SK-N-SH (cell line): ENCODE measurements around the gene NEURL2. TPM values are rescaled to one million over a fixed set of nuclear protein-coding genes. Genes with fewer than 3 reads are reported as not detected.

Source experiments
- CTCF ChIA-PET: fragments of 300-600, 350-600 bp; formaldehyde crosslinking; extraction: SDS; loops from one replicate; lab custom pipeline; 2021; lab: Yijun Ruan, JAX
- POLR2A ChIA-PET: fragments of 350-600 bp; sonication (Branson Sonifier 250); formaldehyde crosslinking; extraction: SDS; loops from one replicate; lab custom pipeline; 2020; ENCODE audit warnings: antibody characterized with exemption, inconsistent platforms; lab: Yijun Ruan, JAX
- DNase-seq: peaks from one replicate; pipeline ENCODE4 v3.0.0; 2012
- H2AFZ ChIP-seq: fragments of 200-600 bp; sonication (generic); 2 replicates; pipeline ENCODE4 v1.8.1; 2016; ENCODE audit warnings: antibody characterized with exemption, mild to moderate bottlenecking, low read depth
- H3F3A ChIP-seq: fragments of 200-600 bp; sonication (generic); replicated peaks from 2 replicates; pipeline ENCODE3; 2016; ENCODE audit warnings: antibody characterized with exemption, mild to moderate bottlenecking; ENCODE audit not compliant: insufficient read depth
- H3K27ac ChIP-seq, 2 experiments: fragments of 200-500 bp in 1 of 2; fragments of 200-600 bp in 1 of 2; sonication (Bioruptor generic) in 1 of 2; sonication (generic), shearing (Covaris generic) in 1 of 2; 2 replicates each; pipeline versions ENCODE4 v1.5.1 to v1.6.1; 2014 to 2016; ENCODE audit warnings: low read depth in 2 of 2, inconsistent platforms in 1 of 2, low read length in 1 of 2, mild to moderate bottlenecking in 1 of 2, mixed read lengths in 1 of 2
- H3K27me3 ChIP-seq: fragments of 200-600 bp; sonication (generic), shearing (Covaris generic); 2 replicates; pipeline ENCODE4 v1.6.1; 2016; ENCODE audit warnings: mixed run types; ENCODE audit not compliant: insufficient read depth
- H3K36me3 ChIP-seq, 2 experiments: fragments of 200-500 bp in 1 of 2; fragments of 200-600 bp in 1 of 2; sonication (Bioruptor generic) in 1 of 2; sonication (generic) in 1 of 2; replicated peaks in 1 of 2; 2 replicates each; pipeline versions ENCODE3 to v1.5.1; 2014 to 2016; ENCODE audit warnings: low read length in 1 of 2, mild to moderate bottlenecking in 1 of 2; ENCODE audit not compliant: insufficient read depth in 2 of 2, control insufficient read depth in 1 of 2
- H3K4me1 ChIP-seq, 2 experiments: fragments of 200-500 bp in 1 of 2; fragments of 200-600 bp in 1 of 2; sonication (Bioruptor generic) in 1 of 2; sonication (generic), shearing (Covaris generic) in 1 of 2; 2 replicates each; pipeline versions ENCODE4 v1.5.1 to v1.6.1; 2014 to 2016; ENCODE audit warnings: low read depth in 1 of 2, low read length in 1 of 2, mixed run types in 1 of 2; ENCODE audit not compliant: insufficient read depth in 2 of 2, control insufficient read depth in 1 of 2
- H3K4me2 ChIP-seq: fragments of 200-600 bp; sonication (generic), shearing (Covaris generic); 2 replicates; pipeline ENCODE4 v1.6.1; 2017; ENCODE audit warnings: mixed run types
- H3K4me3 ChIP-seq, 2 experiments: fragments of 200-500 bp in 1 of 2; fragments of 200-600 bp in 1 of 2; sonication (Bioruptor generic) in 1 of 2; sonication (generic), shearing (Covaris generic) in 1 of 2; 2 replicates each; pipeline versions ENCODE4 v1.5.1 to v1.8.1; 2014 to 2016; ENCODE audit warnings: low read depth in 2 of 2, inconsistent platforms in 1 of 2, low read length in 1 of 2, mild to moderate bottlenecking in 1 of 2, mixed read lengths in 1 of 2, moderate library complexity in 1 of 2
- H3K79me2 ChIP-seq: fragments of 200-600 bp; sonication (generic); 2 replicates; pipeline ENCODE4 v1.8.1; 2017; ENCODE audit warnings: mild to moderate bottlenecking; ENCODE audit not compliant: insufficient read depth
- H3K9ac ChIP-seq: fragments of 200-600 bp; sonication (generic); 2 replicates; pipeline ENCODE4 v1.6.1; 2017; ENCODE audit warnings: mixed run types
- H3K9me2 ChIP-seq: fragments of 200-600 bp; sonication (generic); 2 replicates; pipeline ENCODE4 v1.6.1; 2017; ENCODE audit warnings: mixed run types
- H3K9me3 ChIP-seq: fragments of 200-600 bp; sonication (generic); 2 replicates; pipeline ENCODE4 v1.6.1; 2017; ENCODE audit warnings: mixed run types, mild to moderate bottlenecking, moderate library complexity
- H4K20me1 ChIP-seq: fragments of 200-600 bp; sonication (generic); 2 replicates; pipeline ENCODE4 v1.6.1; 2017; ENCODE audit warnings: mild to moderate bottlenecking, mixed run types; ENCODE audit not compliant: insufficient read depth
- CHD2 ChIP-seq: fragments of 150-350 bp; IDR thresholded peaks from 2 replicates; pipeline ENCODE4 v1.6.1; 2018; ENCODE audit warnings: low read length; ENCODE audit not compliant: partially characterized antibody
- EZH2phosphoT487 ChIP-seq: fragments of 200-600 bp; sonication (generic); IDR thresholded peaks from 2 replicates; pipeline ENCODE4 v1.6.1; 2017; ENCODE audit warnings: low read depth, mixed run types, mild to moderate bottlenecking, antibody characterized with exemption, moderate library complexity, borderline replicate concordance
- FOXJ3 ChIP-seq: sonication (generic); formaldehyde crosslinking; IDR thresholded peaks from 2 replicates; pipeline ENCODE4 v1.5.1; 2020; ENCODE audit warnings: mild to moderate bottlenecking, missing genetic modification reagents
- MXI1 ChIP-seq: IDR thresholded peaks from 2 replicates; pipeline ENCODE4 v1.6.1; 2012; ENCODE audit warnings: mild to moderate bottlenecking, low read depth, low read length, improper control_type of control experiment
- NRF1 ChIP-seq: IDR thresholded peaks from 2 replicates; pipeline ENCODE4 v1.6.1; 2012; ENCODE audit warnings: low read depth, mild to moderate bottlenecking, low read length
- POLR2AphosphoS5 ChIP-seq: IDR thresholded peaks from 2 replicates; pipeline ENCODE4 v1.6.1; 2012; ENCODE audit warnings: low read depth, low read length
- REST ChIP-seq: IDR thresholded peaks from 2 replicates; pipeline ENCODE4 v1.6.1; 2012; ENCODE audit warnings: mild to moderate bottlenecking, low read depth, low read length, moderate library complexity
- RFX5 ChIP-seq: IDR thresholded peaks from 2 replicates; pipeline ENCODE4 v1.6.1; 2012; ENCODE audit warnings: mild to moderate bottlenecking, improper control_type of control experiment, low read length
- SIN3A ChIP-seq: IDR thresholded peaks from 2 replicates; pipeline ENCODE4 v1.6.1; 2012; ENCODE audit warnings: low read depth, mild to moderate bottlenecking, low read length, moderate library complexity, borderline replicate concordance
- SMC3 ChIP-seq: IDR thresholded peaks from 2 replicates; pipeline ENCODE4 v1.6.1; 2012; ENCODE audit warnings: low read depth, low read length, improper control_type of control experiment
- TAF1 ChIP-seq: IDR thresholded peaks from 2 replicates; pipeline ENCODE4 v1.6.1; 2012; ENCODE audit warnings: low read depth, mild to moderate bottlenecking, low read length, moderate library complexity, borderline replicate concordance
- USF2 ChIP-seq: fragments of 150-350 bp; IDR thresholded peaks from 2 replicates; pipeline ENCODE4 v1.6.1; 2017; ENCODE audit warnings: antibody characterized with exemption, low read length, low read depth, borderline replicate concordance
- YY1 ChIP-seq: IDR thresholded peaks from 2 replicates; pipeline ENCODE4 v1.4.0; 2012; ENCODE audit warnings: low read depth, mild to moderate bottlenecking
- WGBS: methylation state at CpG from one replicate; pipeline ENCODE4 v1.1.6; 2017; ENCODE audit warnings: low lambda C conversion rate; 5-methylcytosine and 5-hydroxymethylcytosine counted together
- polyA plus RNA-seq, 3 experiments: library from polyadenylated mRNA; depleted of rRNA; stranded (reverse); fragments of >200 nt; gene quantifications; 2 replicates each; pipeline ENCODE4 v1.2.3, GENCODE V29; 2012
- TF ChIP-seq, protein P1 (sequence below): IDR thresholded peaks from 2 replicates; pipeline ENCODE4 v1.4.0; 2012; ENCODE audit warnings: low read depth, borderline replicate concordance
- TF ChIP-seq, protein P2 (sequence below): IDR thresholded peaks from 2 replicates; pipeline ENCODE4 v1.4.0; 2012; ENCODE audit warnings: low read depth
- TF ChIP-seq, protein P3 (sequence below): IDR thresholded peaks from 2 replicates; pipeline ENCODE4; 2012
- TF ChIP-seq, protein P4 (sequence below): fragments of 150-350 bp; IDR thresholded peaks from 2 replicates; pipeline ENCODE4 v1.6.1; 2016; ENCODE audit warnings: mild to moderate bottlenecking, low read depth, low read length
- TF ChIP-seq, protein P5 (sequence below): fragments of 200-600 bp; sonication (generic); IDR thresholded peaks from 2 replicates; pipeline ENCODE4 v1.6.1; 2017; ENCODE audit warnings: antibody characterized with exemption, mild to moderate bottlenecking, moderate library complexity

The NEURL2 gene
- polyA plus RNA-seq, 1 of the 3 experiments (the other 2 are of a cell fraction): 3.5 TPM

- Histone ChIP-seq H3K9ac (peak within 1 kb of the TSS; percentile 77), H2AFZ (peak within 1 kb of the TSS; percentile 61), H3K9me2 (no peaks in the 10 kb centered on the region)
- TF ChIP-seq SIN3A: peak; percentile 32; the same call in 1 of the 2 replicates
- TF ChIP-seq FOXJ3 (CRISPR knock-in tag): no peak
- TF ChIP-seq, protein P1, sequence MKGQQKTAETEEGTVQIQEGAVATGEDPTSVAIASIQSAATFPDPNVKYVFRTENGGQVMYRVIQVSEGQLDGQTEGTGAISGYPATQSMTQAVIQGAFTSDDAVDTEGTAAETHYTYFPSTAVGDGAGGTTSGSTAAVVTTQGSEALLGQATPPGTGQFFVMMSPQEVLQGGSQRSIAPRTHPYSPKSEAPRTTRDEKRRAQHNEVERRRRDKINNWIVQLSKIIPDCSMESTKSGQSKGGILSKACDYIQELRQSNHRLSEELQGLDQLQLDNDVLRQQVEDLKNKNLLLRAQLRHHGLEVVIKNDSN: no peak
- TF ChIP-seq NRF1: no peak
- TF ChIP-seq POLR2AphosphoS5: peak; percentile 88
- TF ChIP-seq, protein P2, sequence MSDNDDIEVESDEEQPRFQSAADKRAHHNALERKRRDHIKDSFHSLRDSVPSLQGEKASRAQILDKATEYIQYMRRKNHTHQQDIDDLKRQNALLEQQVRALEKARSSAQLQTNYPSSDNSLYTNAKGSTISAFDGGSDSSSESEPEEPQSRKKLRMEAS: no peak
- TF ChIP-seq YY1: peak; percentile 90
- TF ChIP-seq USF2: no peak
- no peak for TF ChIP-seq SMC3
- TF ChIP-seq, protein P3, sequence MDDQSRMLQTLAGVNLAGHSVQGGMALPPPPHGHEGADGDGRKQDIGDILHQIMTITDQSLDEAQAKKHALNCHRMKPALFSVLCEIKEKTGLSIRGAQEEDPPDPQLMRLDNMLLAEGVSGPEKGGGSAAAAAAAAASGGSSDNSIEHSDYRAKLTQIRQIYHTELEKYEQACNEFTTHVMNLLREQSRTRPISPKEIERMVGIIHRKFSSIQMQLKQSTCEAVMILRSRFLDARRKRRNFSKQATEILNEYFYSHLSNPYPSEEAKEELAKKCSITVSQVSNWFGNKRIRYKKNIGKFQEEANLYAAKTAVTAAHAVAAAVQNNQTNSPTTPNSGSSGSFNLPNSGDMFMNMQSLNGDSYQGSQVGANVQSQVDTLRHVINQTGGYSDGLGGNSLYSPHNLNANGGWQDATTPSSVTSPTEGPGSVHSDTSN: peak; percentile 100
- peak; percentile 89; the same call in 1 of the 2 replicates for TF ChIP-seq MXI1
- TF ChIP-seq, protein P4, sequence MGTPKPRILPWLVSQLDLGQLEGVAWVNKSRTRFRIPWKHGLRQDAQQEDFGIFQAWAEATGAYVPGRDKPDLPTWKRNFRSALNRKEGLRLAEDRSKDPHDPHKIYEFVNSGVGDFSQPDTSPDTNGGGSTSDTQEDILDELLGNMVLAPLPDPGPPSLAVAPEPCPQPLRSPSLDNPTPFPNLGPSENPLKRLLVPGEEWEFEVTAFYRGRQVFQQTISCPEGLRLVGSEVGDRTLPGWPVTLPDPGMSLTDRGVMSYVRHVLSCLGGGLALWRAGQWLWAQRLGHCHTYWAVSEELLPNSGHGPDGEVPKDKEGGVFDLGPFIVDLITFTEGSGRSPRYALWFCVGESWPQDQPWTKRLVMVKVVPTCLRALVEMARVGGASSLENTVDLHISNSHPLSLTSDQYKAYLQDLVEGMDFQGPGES: peak; percentile 95
- TF ChIP-seq EZH2phosphoT487: no peak
- peak; percentile 94 for TF ChIP-seq TAF1
- TF ChIP-seq REST: no peak; the same call in 1 of the 2 replicates
- TF ChIP-seq RFX5: peak; percentile 89
- TF ChIP-seq, protein P5, sequence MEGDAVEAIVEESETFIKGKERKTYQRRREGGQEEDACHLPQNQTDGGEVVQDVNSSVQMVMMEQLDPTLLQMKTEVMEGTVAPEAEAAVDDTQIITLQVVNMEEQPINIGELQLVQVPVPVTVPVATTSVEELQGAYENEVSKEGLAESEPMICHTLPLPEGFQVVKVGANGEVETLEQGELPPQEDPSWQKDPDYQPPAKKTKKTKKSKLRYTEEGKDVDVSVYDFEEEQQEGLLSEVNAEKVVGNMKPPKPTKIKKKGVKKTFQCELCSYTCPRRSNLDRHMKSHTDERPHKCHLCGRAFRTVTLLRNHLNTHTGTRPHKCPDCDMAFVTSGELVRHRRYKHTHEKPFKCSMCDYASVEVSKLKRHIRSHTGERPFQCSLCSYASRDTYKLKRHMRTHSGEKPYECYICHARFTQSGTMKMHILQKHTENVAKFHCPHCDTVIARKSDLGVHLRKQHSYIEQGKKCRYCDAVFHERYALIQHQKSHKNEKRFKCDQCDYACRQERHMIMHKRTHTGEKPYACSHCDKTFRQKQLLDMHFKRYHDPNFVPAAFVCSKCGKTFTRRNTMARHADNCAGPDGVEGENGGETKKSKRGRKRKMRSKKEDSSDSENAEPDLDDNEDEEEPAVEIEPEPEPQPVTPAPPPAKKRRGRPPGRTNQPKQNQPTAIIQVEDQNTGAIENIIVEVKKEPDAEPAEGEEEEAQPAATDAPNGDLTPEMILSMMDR: no peak
- peak; percentile 96 for TF ChIP-seq CHD2
- TF ChIP-seq, all 33 proteins: peak for 9
- Histone ChIP-seq H3F3A (peaks cover 11% of the 10 kb centered on the region), H3K36me3 (peaks cover 3 to 16% of the 10 kb centered on the region in 2 experiments), H4K20me1 (no peaks in the 10 kb centered on the region), H3K27ac (peak within 1 kb of the TSS; percentile 34 to 65; a peak in 3 of 4 replicates), H3K79me2 (peaks cover 14% of the 10 kb centered on the region), H3K9me3 (no peaks in the 10 kb centered on the region), H3K4me3 (peak within 1 kb of the TSS; percentile 65 to 76), H3K27me3 (no peaks in the 10 kb centered on the region), H3K4me1 (peaks cover 3 to 10% of the 10 kb centered on the region in 2 experiments; a peak in 2 of 4 replicates), H3K4me2 (peak within 1 kb of the TSS; percentile 74)
- peak; percentile 97 for DNase-seq
- ChIA-PET CTCF (interaction anchor here (0.8 to 3.2 kb wide), 7 partner anchors 9 to 106 kb away, joined by 3 to 24 read pairs (median 3); partner anchors contain the start of genes CTSA and NEURL2), POLR2A (interaction anchor here (0.6 to 2.5 kb wide), 8 partner anchors 9 to 76 kb away, joined by 3 to 26 read pairs (median 4); partner anchors contain the start of genes CTSA and NEURL2)
- 1% methylated on average over 21 of the region's 23 CpGs for WGBS
Observed at GRCh38 chr20:45880988-45881788, 9.8 kb downstream of the NEURL2 start, which contains the start of gene ZSWIM1. ZSWIM1 (plus strand) TSS chr20:45881227; CDS start chr20:45882593, 1,366 bp downstream.
